ENCODE measurements around the gene APOF. TPM values are rescaled to one million over a fixed set of nuclear protein-coding genes. Genes with fewer than 3 reads are reported as not detected.
A peak's percentile ranks its signal among the peaks of the same experiment; 100 is the strongest.
"Not testable (repeated sequence)": the region's sequence is repeated elsewhere in the genome, so short reads cannot be mapped to it uniquely, and the experiment has no call there.

APOF gene
- total RNA-seq, 1 donor from 2014 or later = not detected

DNA sequence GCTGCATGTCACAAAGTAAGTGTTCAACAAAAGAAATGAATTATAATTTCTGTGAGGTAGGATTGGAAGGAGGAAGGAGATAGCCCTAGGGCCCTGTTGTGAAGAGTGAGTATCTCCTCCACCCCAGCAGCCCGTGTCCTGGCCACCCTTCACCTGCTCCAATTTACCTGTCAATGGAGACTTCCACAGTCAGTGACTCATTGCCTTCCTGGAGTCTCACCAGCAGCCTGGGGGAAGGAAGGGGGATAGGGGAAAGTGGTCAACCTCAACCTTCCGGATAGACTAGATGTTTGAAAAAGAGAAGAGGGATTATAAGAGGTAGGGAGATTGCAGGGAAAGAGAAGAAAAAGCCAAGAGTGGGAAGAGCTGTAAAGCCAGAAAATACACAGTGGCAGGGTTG is 12.0 kb downstream of the APOF start:
- H3K4me1 Mint-ChIP-seq = no peaks in the 10 kb centered on the region
- ChIA-PET CTCF (interaction anchor here (1.7 kb wide), 1 partner anchor 114 kb away, joined by 5 read pairs; no protein-coding TSS in a partner anchor), POLR2A (interaction anchor here (1.0 to 3.2 kb wide), 4 partner anchors 9 to 99 kb away, joined by 3 to 19 read pairs (median 7); partner anchors contain the start of genes PAN2, STAT2 and TIMELESS)
- TF ChIP-seq, protein P1, sequence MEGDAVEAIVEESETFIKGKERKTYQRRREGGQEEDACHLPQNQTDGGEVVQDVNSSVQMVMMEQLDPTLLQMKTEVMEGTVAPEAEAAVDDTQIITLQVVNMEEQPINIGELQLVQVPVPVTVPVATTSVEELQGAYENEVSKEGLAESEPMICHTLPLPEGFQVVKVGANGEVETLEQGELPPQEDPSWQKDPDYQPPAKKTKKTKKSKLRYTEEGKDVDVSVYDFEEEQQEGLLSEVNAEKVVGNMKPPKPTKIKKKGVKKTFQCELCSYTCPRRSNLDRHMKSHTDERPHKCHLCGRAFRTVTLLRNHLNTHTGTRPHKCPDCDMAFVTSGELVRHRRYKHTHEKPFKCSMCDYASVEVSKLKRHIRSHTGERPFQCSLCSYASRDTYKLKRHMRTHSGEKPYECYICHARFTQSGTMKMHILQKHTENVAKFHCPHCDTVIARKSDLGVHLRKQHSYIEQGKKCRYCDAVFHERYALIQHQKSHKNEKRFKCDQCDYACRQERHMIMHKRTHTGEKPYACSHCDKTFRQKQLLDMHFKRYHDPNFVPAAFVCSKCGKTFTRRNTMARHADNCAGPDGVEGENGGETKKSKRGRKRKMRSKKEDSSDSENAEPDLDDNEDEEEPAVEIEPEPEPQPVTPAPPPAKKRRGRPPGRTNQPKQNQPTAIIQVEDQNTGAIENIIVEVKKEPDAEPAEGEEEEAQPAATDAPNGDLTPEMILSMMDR (IDR thresholded peaks at IDR 0.05) = no peak
- H3K27me3 Mint-ChIP-seq = no peaks in the 10 kb centered on the region
- intact Hi-C loops (cut with micrococcal nuclease) = no loop called here
- peaks cover 83% of the 10 kb centered on the region for H3K36me3 Mint-ChIP-seq (ENCODE audit: low read depth)
- H3K4me3 Mint-ChIP-seq = no peak overlapping the region
- no peak overlapping the region for H3K27ac Mint-ChIP-seq
- DNase-seq (no peak), ATAC-seq (ENCODE audit: low read depth) (no peak)
- H3K9me3 Mint-ChIP-seq = no peaks in the 10 kb centered on the region

DNA sequence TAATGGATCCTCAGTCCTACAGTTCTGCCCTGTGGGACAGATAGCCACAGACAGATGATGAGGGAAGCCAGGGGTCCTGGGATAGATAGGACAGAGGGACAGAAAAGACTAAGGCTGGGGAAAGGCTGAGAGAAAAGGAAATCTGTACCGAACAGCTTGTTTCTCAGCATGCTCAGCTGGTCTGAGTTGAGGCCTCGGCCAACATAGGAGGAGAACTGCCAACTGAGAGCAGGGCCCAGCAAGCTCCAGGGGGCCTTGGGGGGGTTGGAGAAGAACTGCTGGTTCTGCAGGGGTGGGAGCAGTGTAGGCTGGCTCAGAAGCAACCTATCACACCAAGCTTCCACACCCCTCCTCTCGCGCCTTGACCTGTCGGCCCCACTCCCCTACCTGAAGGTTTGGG is 13.9 kb downstream of the APOF start:
- ATAC-seq (ENCODE audit: low read depth) (no peak), DNase-seq (no peak)
- peaks cover 79% of the 10 kb centered on the region for H3K36me3 Mint-ChIP-seq (ENCODE audit: low read depth)
- POLR2A ChIA-PET = interaction anchor here (1.0 to 3.2 kb wide), 3 partner anchors 10 to 15 kb away, joined by 3 to 19 read pairs (median 3); partner anchors contain the start of genes IL23A, PAN2 and STAT2
- H3K27ac Mint-ChIP-seq = no peak overlapping the region
- no peaks in the 10 kb centered on the region for H3K9me3 Mint-ChIP-seq
- TF ChIP-seq, protein P1 (IDR thresholded peaks at IDR 0.05) = no peak
- H3K4me3 Mint-ChIP-seq = no peak overlapping the region
- intact Hi-C loops (cut with micrococcal nuclease) = no loop called here
- H3K27me3 Mint-ChIP-seq = no peaks in the 10 kb centered on the region
- H3K4me1 Mint-ChIP-seq = no peaks in the 10 kb centered on the region
- CTCF ChIA-PET = no interaction called here

DNA sequence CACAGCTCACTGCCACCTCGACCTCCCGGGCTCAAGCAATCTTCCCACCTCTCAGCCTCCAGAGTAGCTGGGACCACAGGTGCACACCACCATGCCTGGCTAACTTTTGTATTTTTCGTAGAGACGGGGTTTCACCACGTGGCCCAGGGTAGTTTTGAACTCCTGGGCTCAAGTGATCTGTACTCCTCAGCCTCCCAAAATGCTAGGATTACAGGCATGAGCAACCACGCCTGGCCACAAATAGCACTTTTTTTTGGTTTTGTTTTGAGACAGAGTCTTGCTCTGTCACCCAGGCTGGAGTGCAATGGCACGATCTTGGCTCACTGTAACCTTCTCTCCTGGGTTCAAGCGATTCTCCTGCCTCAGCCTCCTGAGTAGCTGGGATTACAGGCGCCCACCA is 15.4 kb downstream of the APOF start:
- H3K4me3 Mint-ChIP-seq; DNase-seq; H3K9me3 Mint-ChIP-seq; intact Hi-C loops (cut with micrococcal nuclease); H3K27ac Mint-ChIP-seq; H3K27me3 Mint-ChIP-seq; H3K4me1 Mint-ChIP-seq; ATAC-seq (ENCODE audit: low read depth): not testable (repeated sequence)
- POLR2A ChIA-PET = interaction anchor here (0.6 to 3.2 kb wide), 5 partner anchors 8 to 280 kb away, joined by 3 to 19 read pairs (median 4); partner anchors contain the start of genes CNPY2, IL23A and STAT2
- CTCF ChIA-PET = interaction anchor here (1.3 kb wide), 1 partner anchor 12 kb away, joined by 3 read pairs; the partner anchor contains the start of gene STAT2
- peaks cover 86% of the 10 kb centered on the region for H3K36me3 Mint-ChIP-seq (ENCODE audit: low read depth)

DNA sequence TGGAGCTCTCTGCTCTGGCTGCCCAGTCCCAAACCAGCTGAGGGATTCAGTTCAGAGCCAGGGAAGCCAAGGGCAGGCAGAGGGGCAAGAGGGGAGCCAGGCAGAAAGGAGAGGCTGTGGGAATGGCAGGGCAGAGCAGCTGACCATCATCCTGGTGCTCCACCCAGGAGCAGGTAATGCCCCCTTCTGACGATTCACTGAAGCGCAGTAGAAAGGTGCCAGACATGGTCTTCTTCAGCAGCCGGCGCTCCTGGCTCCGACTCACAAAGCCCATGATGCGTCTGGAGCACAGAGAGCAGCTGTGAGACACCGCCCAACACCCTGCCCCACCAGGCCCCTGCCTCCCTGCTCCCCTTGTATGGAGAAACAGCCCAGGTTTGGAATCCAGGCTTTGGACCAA is 16.0 kb downstream of the APOF start:
- peaks cover 88% of the 10 kb centered on the region for H3K36me3 Mint-ChIP-seq (ENCODE audit: low read depth)
- ChIA-PET CTCF (interaction anchor here (1.0 to 1.3 kb wide), 2 partner anchors 13 to 31 kb away, joined by 3 read pairs; partner anchors contain the start of genes CNPY2 and STAT2), POLR2A (interaction anchor here (0.6 to 1.1 kb wide), 4 partner anchors 8 to 281 kb away, joined by 3 to 4 read pairs (median 4); partner anchors contain the start of genes CNPY2 and IL23A)
- DNase-seq (no peak), ATAC-seq (ENCODE audit: low read depth) (no peak)
- H3K9me3 Mint-ChIP-seq = no peaks in the 10 kb centered on the region
- H3K4me1 Mint-ChIP-seq = no peaks in the 10 kb centered on the region
- TF ChIP-seq, protein P1 (IDR thresholded peaks at IDR 0.05) = no peak
- no peaks in the 10 kb centered on the region for H3K27me3 Mint-ChIP-seq
- intact Hi-C loops (cut with micrococcal nuclease) = no loop called here
- H3K27ac Mint-ChIP-seq = no peak overlapping the region
- H3K4me3 Mint-ChIP-seq = no peak overlapping the region

DNA sequence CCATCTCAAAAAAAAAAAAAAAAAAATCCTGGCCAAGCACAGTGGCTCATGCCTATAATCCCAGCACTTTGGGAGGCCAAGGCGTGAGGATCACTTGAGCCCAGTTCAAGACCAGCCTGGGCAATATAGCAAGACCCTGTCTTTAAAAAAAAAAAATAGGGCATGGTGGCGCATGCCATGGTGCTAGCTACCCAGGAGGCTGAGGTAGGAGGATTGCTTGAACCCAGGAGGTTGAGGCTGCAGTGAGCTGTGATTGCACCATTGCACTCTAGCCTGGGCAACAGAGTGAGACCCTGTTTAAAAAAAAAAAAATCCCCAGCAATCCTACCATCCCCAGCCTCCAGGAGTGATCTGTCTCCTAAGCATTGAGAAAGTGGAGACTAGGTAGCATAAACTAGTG is 20.4 kb downstream of the APOF start:
- H3K27ac Mint-ChIP-seq = peak overlapping the region; percentile 20
- POLR2A ChIA-PET = interaction anchor here (0.7 to 2.0 kb wide), 2 partner anchors 9 to 79 kb away, joined by 6 to 8 read pairs; partner anchors contain the start of gene PAN2
- H3K9me3 Mint-ChIP-seq; H3K4me3 Mint-ChIP-seq; intact Hi-C loops (cut with micrococcal nuclease); DNase-seq; ATAC-seq (ENCODE audit: low read depth); H3K27me3 Mint-ChIP-seq: not testable (repeated sequence)
- peaks cover 30% of the 10 kb centered on the region for H3K4me1 Mint-ChIP-seq
- peaks cover 62% of the 10 kb centered on the region for H3K36me3 Mint-ChIP-seq (ENCODE audit: low read depth)
- CTCF ChIA-PET = interaction anchor here (1.0 kb wide), 1 partner anchor 49 kb away, joined by 4 read pairs; no protein-coding TSS in a partner anchor

DNA sequence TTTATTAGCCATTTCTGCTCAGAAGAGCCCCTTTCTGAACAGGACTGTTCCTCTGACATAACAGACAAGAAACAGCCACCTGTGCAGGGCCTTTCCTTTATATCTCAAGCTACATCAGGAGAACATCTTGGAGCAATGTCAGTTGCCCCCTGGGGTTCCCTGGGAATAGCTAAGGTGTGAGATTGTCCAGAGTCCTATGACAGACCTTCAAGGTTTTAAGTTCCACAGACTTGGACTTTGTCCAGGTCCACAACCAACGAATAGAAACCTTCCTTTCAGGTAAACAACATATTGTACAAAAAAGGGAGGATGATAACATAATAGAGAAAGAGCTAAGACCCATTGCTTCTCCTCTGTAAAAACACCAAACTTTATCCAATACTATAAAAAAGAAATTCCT is 21.0 kb downstream of the APOF start:
- Mint-ChIP-seq H3K27ac (peak overlapping the region; percentile 53), H3K27me3 (no peaks in the 10 kb centered on the region), H3K36me3 (ENCODE audit: low read depth) (peaks cover 55% of the 10 kb centered on the region), H3K4me1 (peaks cover 35% of the 10 kb centered on the region), H3K4me3 (no peak overlapping the region), H3K9me3 (no peaks in the 10 kb centered on the region)
- TF ChIP-seq, protein P1 (IDR thresholded peaks at IDR 0.05) = no peak
- DNase-seq (no peak), ATAC-seq (ENCODE audit: low read depth) (no peak)
- ChIA-PET POLR2A (interaction anchor here (0.7 to 1.3 kb wide), 3 partner anchors 18 to 108 kb away, joined by 5 to 8 read pairs (median 6); partner anchors contain the start of genes STAT2 and TIMELESS), CTCF (no interaction called here)
- intact Hi-C loops (cut with micrococcal nuclease) = no loop called here

Data from activated B cell treated with CpG ODN at 0.5 μM for 24 hours (primary cell).